Hepatocyte (in vitro differentiated cells): ENCODE measurements around the gene TEX26.

ENCODE experiments used
- CTCF ChIP-seq: fragments of 200-600 bp; sonication (generic); IDR thresholded peaks from 2 replicates; pipeline ENCODE4 v1.5.1; 2016; ENCODE audit warnings: antibody characterized with exemption, mild to moderate bottlenecking; ENCODE audit not compliant: poor library complexity
- EZH2 ChIP-seq: fragments of 200-600 bp; sonication (generic); IDR thresholded peaks from 2 replicates; pipeline ENCODE4 v1.6.1; 2016; ENCODE audit warnings: antibody characterized with exemption, mild to moderate bottlenecking, borderline replicate concordance
- EZH2phosphoT487 ChIP-seq: fragments of 200-600 bp; sonication (generic); IDR thresholded peaks from one replicate; pipeline ENCODE4 v1.6.1; 2018; ENCODE audit warnings: antibody characterized with exemption, mild to moderate bottlenecking, low read depth, moderate library complexity; ENCODE audit not compliant: unreplicated experiment, severe bottlenecking

- TF ChIP-seq CTCF: peak; percentile 49
- TF ChIP-seq EZH2phosphoT487: no peak
- no peak for TF ChIP-seq EZH2
Measured at GRCh38 chr13:30892966-30893365, 39.5 kb upstream of the TEX26 start.
